ENCODE measurements around the gene GLCE. TPM values are rescaled to one million over a fixed set of nuclear protein-coding genes. Genes with fewer than 3 reads are reported as not detected.

Gene GLCE
- total RNA-seq, 1 experiment from 2014 or later = 22.8 TPM

GRCh38 chr15:69115031-69115430 is 45.4 kb upstream of the GLCE start:
- intact Hi-C loops (cut with micrococcal nuclease; ENCODE audit: unreplicated experiment) (no loop called here), in situ Hi-C loops (cut with HindIII; ENCODE audit: low pct_unique_long_range_greater_than_20kb, low sequenced_read_pairs) (no loop called here)
- no peaks in the 10 kb centered on the region for H3K4me1 ChIP-seq (ENCODE audit: control insufficient read depth, insufficient read depth, low read length)
- no TSS peak for BruUV-seq (replicated peaks)
- no peaks in the 10 kb centered on the region for H3K36me3 ChIP-seq (ENCODE audit: control insufficient read depth, insufficient read depth, low read length)
- POLR2A ChIA-PET = no interaction called here
- no peak overlapping the region for H3K4me3 ChIP-seq (ENCODE audit: low read depth in 2 of 2, low read length in 2 of 2)
- no peak for DNase-seq (ENCODE audit: low read depth, low spot score)
- H3K27me3 ChIP-seq (ENCODE audit: control insufficient read depth, insufficient read depth, low read length) = peaks cover 24% of the 10 kb centered on the region
- H3K9me3 ChIP-seq (ENCODE audit: control insufficient read depth, insufficient read depth, low read depth, low read length) = no peaks in the 10 kb centered on the region
- H3K27ac ChIP-seq (ENCODE audit: low read length) = no peak overlapping the region
- ATAC-seq = no peak
- CTCF ChIA-PET = no interaction called here
- TF ChIP-seq POLR2AphosphoS5 (IDR thresholded peaks at IDR 0.05; ENCODE audit: low read depth, low read length) (no peak), REST (IDR thresholded peaks at IDR 0.05; ENCODE audit: insufficient read depth in 1 of 2, low read depth in 2 of 2, low read length in 1 of 2) (no peak), TCF7L2 (IDR thresholded peaks at IDR 0.05; ENCODE audit: low read depth, low read length) (no peak), SIN3A (IDR thresholded peaks at IDR 0.05; ENCODE audit: borderline replicate concordance, insufficient read depth, low read depth, low read length) (no peak), CTCF (IDR thresholded peaks at IDR 0.05) (no peak)

- no peak overlapping the region for H3K27ac ChIP-seq (ENCODE audit: low read length)
- DNase-seq (ENCODE audit: low read depth, low spot score) (no peak), ATAC-seq (no peak)
- peaks cover 24% of the 10 kb centered on the region for H3K27me3 ChIP-seq (ENCODE audit: control insufficient read depth, insufficient read depth, low read length)
- H3K36me3 ChIP-seq (ENCODE audit: control insufficient read depth, insufficient read depth, low read length) = no peaks in the 10 kb centered on the region
- no TSS peak for BruUV-seq (replicated peaks)
- no peak for TF ChIP-seq CTCF (IDR thresholded peaks at IDR 0.05)
- no peak for TF ChIP-seq TCF7L2 (IDR thresholded peaks at IDR 0.05; ENCODE audit: low read depth, low read length)
- TF ChIP-seq REST (IDR thresholded peaks at IDR 0.05; ENCODE audit: insufficient read depth in 1 of 2, low read depth in 2 of 2, low read length in 1 of 2) = no peak
- no peak for TF ChIP-seq POLR2AphosphoS5 (IDR thresholded peaks at IDR 0.05; ENCODE audit: low read depth, low read length)
- TF ChIP-seq SIN3A (IDR thresholded peaks at IDR 0.05; ENCODE audit: borderline replicate concordance, insufficient read depth, low read depth, low read length) = no peak
- no peak overlapping the region for H3K4me3 ChIP-seq (ENCODE audit: low read depth in 2 of 2, low read length in 2 of 2)
- intact Hi-C loops (cut with micrococcal nuclease; ENCODE audit: unreplicated experiment) (no loop called here), in situ Hi-C loops (cut with HindIII; ENCODE audit: low pct_unique_long_range_greater_than_20kb, low sequenced_read_pairs) (no loop called here)
- no peaks in the 10 kb centered on the region for H3K4me1 ChIP-seq (ENCODE audit: control insufficient read depth, insufficient read depth, low read length)
- CTCF ChIA-PET = no interaction called here
- no peaks in the 10 kb centered on the region for H3K9me3 ChIP-seq (ENCODE audit: control insufficient read depth, insufficient read depth, low read depth, low read length)
- POLR2A ChIA-PET = interaction anchor here (0.6 kb wide), 1 partner anchor 12 kb away, joined by 3 read pairs; no protein-coding TSS in a partner anchor
Measured at GRCh38 chr15:69116391-69116790, 44.0 kb upstream of the GLCE start.
